ENCODE data around the gene MIER2. TPM values are rescaled to one million over a fixed set of nuclear protein-coding genes. Genes with fewer than 3 reads are reported as not detected.
"Not testable (repeated sequence)": the region's sequence is repeated elsewhere in the genome, so short reads cannot be mapped to it uniquely, and the experiment has no call there.

Gene MIER2
- total RNA-seq, result 32.0 and 34.2 TPM in 2 replicates

- Mint-ChIP-seq H3K9me3 (no peaks in the 10 kb centered on the region), H3K27me3 (ENCODE audit: insufficient read depth) (peaks cover 5% of the 10 kb centered on the region), H3K4me3 (peak within 1 kb of the TSS; percentile 84), H3K4me1 (ENCODE audit: low read depth) (peaks cover 49% of the 10 kb centered on the region), H3K27ac (peak within 1 kb of the TSS; percentile 74), H3K36me3 (ENCODE audit: low read depth) (peaks cover 14% of the 10 kb centered on the region)
- DNase-seq (ENCODE audit: low spot score), result peak; percentile 91
- intact Hi-C loops (cut with micrococcal nuclease), result loop anchor here (5.0 kb wide), 1 partner anchor 163 kb away; the partner anchor contains the start of gene TPGS1
Observed at GRCh38 chr19:344625-345319, at the start of gene MIER2. Gene MIER2 (minus strand): TSS chr19:344796. CDS start chr19:344782, 14 bp downstream.

- H3K27me3 Mint-ChIP-seq (ENCODE audit: insufficient read depth); DNase-seq (ENCODE audit: low spot score); H3K4me1 Mint-ChIP-seq (ENCODE audit: low read depth); H3K4me3 Mint-ChIP-seq; H3K36me3 Mint-ChIP-seq (ENCODE audit: low read depth); intact Hi-C loops (cut with micrococcal nuclease): not testable (repeated sequence)
- H3K9me3 Mint-ChIP-seq, result peaks cover 29% of the 10 kb centered on the region
- H3K27ac Mint-ChIP-seq, result peak overlapping the region; percentile 29
Observed at GRCh38 chr19:393560-393959, 49.0 kb upstream of the MIER2 start.

- peaks cover 3% of the 10 kb centered on the region for H3K27me3 Mint-ChIP-seq (ENCODE audit: insufficient read depth)
- intact Hi-C loops (cut with micrococcal nuclease), result no loop called here
- no peak for DNase-seq (ENCODE audit: low spot score)
- H3K27ac Mint-ChIP-seq, result no peak overlapping the region
- peaks cover 29% of the 10 kb centered on the region for H3K9me3 Mint-ChIP-seq
- H3K36me3 Mint-ChIP-seq (ENCODE audit: low read depth), result peaks cover 2% of the 10 kb centered on the region
- H3K4me1 Mint-ChIP-seq (ENCODE audit: low read depth), result no peaks in the 10 kb centered on the region
- no peak overlapping the region for H3K4me3 Mint-ChIP-seq
Observed at GRCh38 chr19:392375-392970, 47.9 kb upstream of the MIER2 start.

- intact Hi-C loops (cut with micrococcal nuclease), result no loop called here
- Mint-ChIP-seq H3K36me3 (ENCODE audit: low read depth) (peaks cover 2% of the 10 kb centered on the region), H3K27me3 (ENCODE audit: insufficient read depth) (peaks cover 3% of the 10 kb centered on the region), H3K4me1 (ENCODE audit: low read depth) (no peaks in the 10 kb centered on the region), H3K4me3 (no peak overlapping the region), H3K9me3 (peaks cover 25% of the 10 kb centered on the region), H3K27ac (no peak overlapping the region)
- no peak for DNase-seq (ENCODE audit: low spot score)
Observed at GRCh38 chr19:391726-392374, 47.3 kb upstream of the MIER2 start.

GRCh38 chr19:391207-391557 lies 46.6 kb upstream of the MIER2 start:
- no peak for DNase-seq (ENCODE audit: low spot score)
- intact Hi-C loops (cut with micrococcal nuclease), result no loop called here
- H3K4me3 Mint-ChIP-seq, result no peak overlapping the region
- H3K4me1 Mint-ChIP-seq (ENCODE audit: low read depth), result peaks cover 3% of the 10 kb centered on the region
- peaks cover 24% of the 10 kb centered on the region for H3K9me3 Mint-ChIP-seq
- no peak overlapping the region for H3K27ac Mint-ChIP-seq
- H3K36me3 Mint-ChIP-seq (ENCODE audit: low read depth), result peaks cover 2% of the 10 kb centered on the region
- H3K27me3 Mint-ChIP-seq (ENCODE audit: insufficient read depth), result peaks cover 8% of the 10 kb centered on the region

- Mint-ChIP-seq H3K27me3 (ENCODE audit: insufficient read depth) (peaks cover 8% of the 10 kb centered on the region), H3K36me3 (ENCODE audit: low read depth) (no peaks in the 10 kb centered on the region), H3K27ac (no peak overlapping the region), H3K4me1 (ENCODE audit: low read depth) (peaks cover 5% of the 10 kb centered on the region), H3K4me3 (no peak overlapping the region), H3K9me3 (peaks cover 21% of the 10 kb centered on the region)
- intact Hi-C loops (cut with micrococcal nuclease), result no loop called here
- no peak for DNase-seq (ENCODE audit: low spot score)
Observed at GRCh38 chr19:390386-391206, 46.0 kb upstream of the MIER2 start.

- Mint-ChIP-seq H3K27me3 (ENCODE audit: insufficient read depth) (peaks cover 8% of the 10 kb centered on the region), H3K4me1 (ENCODE audit: low read depth) (peaks cover 5% of the 10 kb centered on the region), H3K9me3 (peaks cover 18% of the 10 kb centered on the region), H3K36me3 (ENCODE audit: low read depth) (no peaks in the 10 kb centered on the region), H3K4me3 (no peak overlapping the region), H3K27ac (no peak overlapping the region)
- DNase-seq (ENCODE audit: low spot score), result no peak
- intact Hi-C loops (cut with micrococcal nuclease), result no loop called here
Observed at GRCh38 chr19:389935-390289, 45.3 kb upstream of the MIER2 start.

GRCh38 chr19:389255-389934 lies 44.8 kb upstream of the MIER2 start:
- DNase-seq (ENCODE audit: low spot score), result no peak
- peaks cover 5% of the 10 kb centered on the region for H3K4me1 Mint-ChIP-seq (ENCODE audit: low read depth)
- peaks cover 11% of the 10 kb centered on the region for H3K27me3 Mint-ChIP-seq (ENCODE audit: insufficient read depth)

GRCh38 chr19:388691-389090 lies 44.1 kb upstream of the MIER2 start:
- peaks cover 14% of the 10 kb centered on the region for H3K9me3 Mint-ChIP-seq
- intact Hi-C loops (cut with micrococcal nuclease), result no loop called here
- peaks cover 17% of the 10 kb centered on the region for H3K27me3 Mint-ChIP-seq (ENCODE audit: insufficient read depth)
- peaks cover 6% of the 10 kb centered on the region for H3K4me1 Mint-ChIP-seq (ENCODE audit: low read depth)
- no peak for DNase-seq (ENCODE audit: low spot score)
- peaks cover 1% of the 10 kb centered on the region for H3K36me3 Mint-ChIP-seq (ENCODE audit: low read depth)
- H3K27ac Mint-ChIP-seq, result no peak overlapping the region
- no peak overlapping the region for H3K4me3 Mint-ChIP-seq

More at GRCh38 chr19:389255-389934, 44.8 kb upstream of the MIER2 start:
- intact Hi-C loops (cut with micrococcal nuclease), result no loop called here
- H3K36me3 Mint-ChIP-seq (ENCODE audit: low read depth), result no peaks in the 10 kb centered on the region
- no peak overlapping the region for H3K27ac Mint-ChIP-seq
- H3K4me3 Mint-ChIP-seq, result no peak overlapping the region
- peaks cover 18% of the 10 kb centered on the region for H3K9me3 Mint-ChIP-seq

- Mint-ChIP-seq H3K27me3 (ENCODE audit: insufficient read depth) (peaks cover 18% of the 10 kb centered on the region), H3K9me3 (peaks cover 7% of the 10 kb centered on the region), H3K27ac (no peak overlapping the region), H3K36me3 (ENCODE audit: low read depth) (peaks cover 2% of the 10 kb centered on the region), H3K4me3 (no peak overlapping the region), H3K4me1 (ENCODE audit: low read depth) (peaks cover 15% of the 10 kb centered on the region)
- intact Hi-C loops (cut with micrococcal nuclease), result no loop called here
- DNase-seq (ENCODE audit: low spot score), result no peak
Observed at GRCh38 chr19:387777-388176, 43.2 kb upstream of the MIER2 start.

- H3K4me3 Mint-ChIP-seq; DNase-seq (ENCODE audit: low spot score); H3K9me3 Mint-ChIP-seq; H3K36me3 Mint-ChIP-seq (ENCODE audit: low read depth); H3K27ac Mint-ChIP-seq; intact Hi-C loops (cut with micrococcal nuclease): not testable (repeated sequence)
- Mint-ChIP-seq H3K27me3 (ENCODE audit: insufficient read depth) (peaks cover 21% of the 10 kb centered on the region), H3K4me1 (ENCODE audit: low read depth) (peaks cover 19% of the 10 kb centered on the region)
Observed at GRCh38 chr19:386632-387301, 42.2 kb upstream of the MIER2 start.

- H3K27ac Mint-ChIP-seq; H3K36me3 Mint-ChIP-seq (ENCODE audit: low read depth); H3K4me3 Mint-ChIP-seq; DNase-seq (ENCODE audit: low spot score); H3K9me3 Mint-ChIP-seq; intact Hi-C loops (cut with micrococcal nuclease): not testable (repeated sequence)
- H3K27me3 Mint-ChIP-seq (ENCODE audit: insufficient read depth), result peaks cover 21% of the 10 kb centered on the region
- peaks cover 19% of the 10 kb centered on the region for H3K4me1 Mint-ChIP-seq (ENCODE audit: low read depth)
Observed at GRCh38 chr19:386189-386588, 41.6 kb upstream of the MIER2 start.

All from activated T-helper 1 cell treated with anti-CD3 and anti-CD28 coated beads, Interleukin-12 subunit alpha, Interleukin-12 subunit beta, Interleukin-2, Interleukin-4 antibody, amounts not matched to agents 30 ng/mL and 10 ng/mL and 1 ng/mL, durations not matched to agents 14 hours and 24 hours and 36 hours (primary cell).